K562 (cell line): ENCODE measurements around the gene KIFC3. TPM values are rescaled to one million over a fixed set of nuclear protein-coding genes. Genes with fewer than 3 reads are reported as not detected.

Experiments
- ATAC-seq: fragments of 200-7000 bp; cut with Tn5 transposase; 3 replicates; pipeline ENCODE4 v1.9.1; 2020; ENCODE audit warnings: moderate library complexity
- BruUV-seq: library from RNA; stranded (reverse); fragments of 400-500 nt; replicated peaks from 2 replicates; lab custom pipeline; 2021; lab: Mats Ljungman, UMichigan
- CTCF ChIA-PET: fragments of 300-600 bp; formaldehyde crosslinking; extraction: SDS; loops from one replicate; lab custom pipeline; 2021; ENCODE audit warnings: low intra/inter-chr PET ratio; lab: Yijun Ruan, JAX
- POLR2A ChIA-PET: fragments of 300-600, 350-650 bp; sonication (Branson Sonifier 250); formaldehyde crosslinking; extraction: SDS; loops from one replicate; lab custom pipeline; 2021; ENCODE audit warnings: antibody characterized with exemption, inconsistent platforms; lab: Yijun Ruan, JAX
- DNase-seq, 4 experiments: peaks; one replicate each; pipeline versions ENCODE4 v3.0.0 to v3.0.0-alpha.2; 2011 to 2018; ENCODE audit warnings: low spot score in 3 of 4, mixed read lengths in 3 of 4; ENCODE audit errors: extremely low read depth in 1 of 4
- FAIRE-seq: peaks from 2 replicates; lab custom pipeline; 2011; peaks lifted over from hg19 to GRCh38; lab: Jason Lieb, UNC
- H2AFZ ChIP-seq: 2 replicates; pipeline ENCODE4 v1.6.0; 2011; ENCODE audit warnings: low read depth, low read length, control low read depth, inconsistent platforms
- H3K27ac ChIP-seq: fragments of 200-600 bp; 3 replicates; pipeline ENCODE4 v1.8.0; 2011; ENCODE audit warnings: low read depth, mild to moderate bottlenecking, control low read depth, inconsistent platforms, low read length, moderate library complexity, mixed read lengths; ENCODE audit errors: extremely low read depth
- H3K27me3 ChIP-seq, 2 experiments: fragments of 300-600 bp in 1 of 2; 2 replicates in 1 of 2; 3 replicates in 1 of 2; pipeline versions ENCODE4 v1.6.0 to v1.8.0; 2011; ENCODE audit warnings: inconsistent platforms in 2 of 2, low read length in 2 of 2, mild to moderate bottlenecking in 1 of 2, mixed read lengths in 1 of 2, moderate library complexity in 1 of 2; ENCODE audit not compliant: control insufficient read depth in 2 of 2, insufficient read depth in 2 of 2
- H3K36me3 ChIP-seq: fragments of 300-600 bp; 3 replicates; pipeline ENCODE4 v1.8.0; 2011; ENCODE audit warnings: mild to moderate bottlenecking, low read length, inconsistent platforms; ENCODE audit not compliant: control insufficient read depth, insufficient read depth
- H3K4me1 ChIP-seq, 2 experiments: fragments of 200-600 bp in 1 of 2; replicated peaks in 1 of 2; 2 replicates in 1 of 2; 3 replicates in 1 of 2; pipeline versions ENCODE4 v1.5.1 to v1.8.0; 2011; ENCODE audit warnings: inconsistent platforms in 2 of 2, low read length in 2 of 2, mild to moderate bottlenecking in 1 of 2, mixed read lengths in 1 of 2, moderate library complexity in 1 of 2; ENCODE audit not compliant: control insufficient read depth in 2 of 2, insufficient read depth in 2 of 2
- H3K4me2 ChIP-seq: 2 replicates; pipeline ENCODE4 v1.6.1; 2011; ENCODE audit warnings: low read length, control low read depth, inconsistent platforms, mixed read lengths; ENCODE audit not compliant: insufficient read depth
- H3K4me3 ChIP-seq: fragments of 200-600 bp; sonication (generic), shearing (Covaris generic); 2 replicates; pipeline ENCODE4 v1.5.1; 2016; ENCODE audit warnings: control low read depth, inconsistent platforms
- H3K79me2 ChIP-seq: fragments of 200-600 bp; 3 replicates; pipeline ENCODE4 v1.8.0; 2011; ENCODE audit warnings: low read length, inconsistent platforms; ENCODE audit not compliant: control insufficient read depth, insufficient read depth
- H3K9ac ChIP-seq, 2 experiments: 2 replicates each; pipeline versions ENCODE4 v1.6.0 to v1.6.1; 2011; ENCODE audit warnings: low read depth in 2 of 2, low read length in 2 of 2, control low read depth in 1 of 2, inconsistent platforms in 1 of 2, mild to moderate bottlenecking in 1 of 2, mixed read lengths in 1 of 2; ENCODE audit not compliant: insufficient read depth in 1 of 2
- H3K9me1 ChIP-seq: one replicate; pipeline ENCODE4 v1.6.0; 2011; ENCODE audit warnings: inconsistent platforms, mild to moderate bottlenecking, low read length, moderate library complexity; ENCODE audit not compliant: control insufficient read depth, insufficient read depth
- H3K9me3 ChIP-seq: replicated peaks from 2 replicates; pipeline ENCODE4 v1.5.1; 2011; ENCODE audit warnings: low read depth, low read length, inconsistent platforms; ENCODE audit not compliant: control insufficient read depth, insufficient read depth
- H4K20me1 ChIP-seq: replicated peaks from 2 replicates; pipeline ENCODE4 v1.6.1; 2011; ENCODE audit warnings: low read length, inconsistent platforms, mixed read lengths; ENCODE audit not compliant: control insufficient read depth, insufficient read depth
- KAT7 ChIP-seq: sonication (generic); formaldehyde crosslinking; IDR thresholded peaks from 2 replicates; pipeline ENCODE4 v1.8.0; 2022; ENCODE audit warnings: missing genetic modification reagents, mild to moderate bottlenecking, borderline replicate concordance
- RUNX1 ChIP-seq: sonication (generic); IDR thresholded peaks from 2 replicates; pipeline ENCODE4 v1.6.1; 2016; ENCODE audit warnings: antibody characterized with exemption, low read depth
- SETDB1 ChIP-seq: IDR thresholded peaks from one replicate; pipeline ENCODE4 v1.6.1; 2012; ENCODE audit warnings: low read length, control low read depth, inconsistent platforms
- ZNF324 ChIP-seq: fragments of 250-450 bp; sonication (Bioruptor Pico); IDR thresholded peaks from 2 replicates; pipeline ENCODE4 v1.4.0; 2020; ENCODE audit warnings: mild to moderate bottlenecking
- ZNF583 ChIP-seq: fragments of 250-450 bp; sonication (Bioruptor Pico); IDR thresholded peaks from 2 replicates; pipeline ENCODE4 v1.4.0; 2020
- ZNF668 ChIP-seq: fragments of 250-450 bp; sonication (Bioruptor Pico); IDR thresholded peaks from 2 replicates; pipeline ENCODE4 v1.8.0; 2022; ENCODE audit warnings: mild to moderate bottlenecking, inconsistent platforms
- WGBS: fragments of 100-300 bp; shearing (Covaris generic); methylation state at CpG from one replicate; pipeline ENCODE4 v1.1.6; 2016; ENCODE audit warnings: low coverage, mixed read lengths; ENCODE audit not compliant: insufficient coverage; ENCODE audit errors: missing lambda C conversion rate; 5-methylcytosine and 5-hydroxymethylcytosine counted together
- in situ Hi-C: fragments of 300-500 bp; cut with MboI; formaldehyde crosslinking; loops from 4 replicates; pipeline ENCODE4 v1.15.0; 2018; ENCODE audit warnings: inconsistent platforms, mixed read lengths
- intact Hi-C: fragments of 100-400 bp; cut with micrococcal nuclease; formaldehyde crosslinking; loops from 2 replicates; pipeline ENCODE4 v1.14.2; 2022
- polyA plus RNA-seq, 8 experiments: library from polyadenylated mRNA; depleted of rRNA in 4 of 8; stranded (reverse) in 5 of 8; unstranded in 3 of 8; fragments of >200 nt; fragmentation: Nextera tagmentation in 2 of 8; fragmentation: Illumina TruSeq in 1 of 8; extraction: Ambion mirVana in 2 of 8; extraction: Trizol in 1 of 8; gene quantifications; 2 replicates each; pipeline versions ENCODE4 v1.2.1 to v1.2.3, GENCODE V29; 2011 to 2014; ENCODE audit warnings: inconsistent platforms in 1 of 8, missing spikeins in 1 of 8
- total RNA-seq, 7 experiments: library from RNA; depleted of rRNA in 6 of 7; stranded (reverse); fragments of >200 nt in 6 of 7; fragmentation: Illumina TruSeq in 2 of 7; extraction: Trizol in 2 of 7; gene quantifications; 2 replicates each; pipeline versions ENCODE4 v1.2.1 to v1.2.3, GENCODE V29; 2011 to 2021; ENCODE audit warnings: low replicate concordance in 1 of 7
- TF ChIP-seq, protein P1 (sequence below), 2 experiments: fragments of 450-650 bp in 1 of 2; sonication (generic) in 1 of 2; formaldehyde crosslinking; conservative IDR thresholded peaks; 2 replicates each; pipeline versions ENCODE4 v1.4.0 to v1.8.1; 2020 to 2022; ENCODE audit warnings: mild to moderate bottlenecking in 1 of 2, missing genetic modification reagents in 1 of 2

KIFC3 gene
- total and polyA plus RNA-seq, 9 of the 15 experiments (the other 6 are each of a cell fraction or from before 2014, with no cell fraction given), result 0.23 to 105 (median 26.2) TPM

DNA sequence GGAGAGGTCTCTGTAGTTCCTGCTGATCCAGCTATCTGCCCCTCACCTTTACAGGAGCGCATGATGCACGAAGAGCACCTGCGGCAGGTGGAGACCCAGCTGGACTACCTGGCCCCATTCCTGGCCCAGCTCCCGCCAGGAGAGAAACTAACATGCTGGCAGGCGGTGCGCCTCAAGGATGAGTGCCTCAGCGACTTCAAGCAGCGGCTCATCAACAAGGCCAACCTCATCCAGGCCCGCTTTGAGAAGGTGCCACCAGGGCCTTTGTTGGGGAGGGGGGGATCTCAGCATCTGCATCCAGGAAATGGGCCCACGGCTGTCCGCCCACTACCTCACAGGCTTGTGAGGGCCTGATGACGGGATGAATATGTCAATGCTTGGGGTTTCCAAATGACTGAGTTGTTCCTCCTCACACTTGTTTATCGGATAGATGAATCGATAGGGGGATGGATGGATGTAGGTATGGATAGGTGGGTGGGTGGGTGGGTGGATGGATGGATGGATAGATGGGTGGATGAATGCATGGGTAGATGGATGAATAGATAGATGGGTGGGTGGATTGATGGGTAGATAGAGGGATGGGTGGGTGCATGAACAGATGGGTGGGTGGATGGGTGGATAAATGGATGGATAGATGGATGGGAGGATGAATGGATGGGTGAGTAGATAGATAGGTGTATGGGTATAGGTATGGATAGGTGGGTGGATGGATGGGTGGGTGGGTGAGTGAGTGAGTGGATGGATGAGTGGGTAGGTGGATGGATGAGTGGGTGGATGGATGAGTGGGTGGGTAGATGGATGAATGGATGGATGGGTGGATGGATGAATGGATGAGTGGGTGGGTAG is 73.7 kb downstream of the KIFC3 start:
- Histone ChIP-seq H4K20me1 (no peaks in the 10 kb centered on the region), H3K27me3 (0 out of 5 replicates have a peak, but pooled peaks cover 0 to 5% of the 10 kb centered on the region in 2 experiments), H3K27ac (no peak overlapping the region), H3K4me2 (no peak overlapping the region), H3K36me3 (no peaks in the 10 kb centered on the region), H3K4me3 (no peak overlapping the region), H3K9ac (peak overlapping the region in 1 of 2 experiments; percentile 19; a peak in 2 of 4 replicates), H2AFZ (no peak overlapping the region), H3K9me3 (0 out of 2 replicates have a peak, but pooled peaks cover 3% of the 10 kb centered on the region), H3K79me2 (no peaks in the 10 kb centered on the region)
- no peak for ATAC-seq
- BruUV-seq, result no TSS peak
- ChIA-PET CTCF (no interaction called here), POLR2A (no interaction called here)
- no peak for FAIRE-seq
- in situ Hi-C loops, result no loop called here
- intact Hi-C loops, result no loop called here
- TF ChIP-seq RUNX1, result no peak
- no peak for TF ChIP-seq ZNF324 (CRISPR knock-in tag)
- no peak for TF ChIP-seq KAT7 (CRISPR knock-in tag)
- TF ChIP-seq SETDB1, result no peak
- TF ChIP-seq, protein P1, sequence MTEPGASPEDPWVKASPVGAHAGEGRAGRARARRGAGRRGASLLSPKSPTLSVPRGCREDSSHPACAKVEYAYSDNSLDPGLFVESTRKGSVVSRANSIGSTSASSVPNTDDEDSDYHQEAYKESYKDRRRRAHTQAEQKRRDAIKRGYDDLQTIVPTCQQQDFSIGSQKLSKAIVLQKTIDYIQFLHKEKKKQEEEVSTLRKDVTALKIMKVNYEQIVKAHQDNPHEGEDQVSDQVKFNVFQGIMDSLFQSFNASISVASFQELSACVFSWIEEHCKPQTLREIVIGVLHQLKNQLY (CRISPR knock-in tag; conservative IDR thresholded peaks at IDR 0.05), result no peak
- TF ChIP-seq ZNF583 (CRISPR knock-in tag), result no peak
- no peak for TF ChIP-seq ZNF668 (CRISPR knock-in tag)
- TF ChIP-seq, all 486 proteins: peak for 0
- DNase-seq, result no peak
- WGBS, result 49% methylated on average over 12 of the region's 14 CpGs
- Histone ChIP-seq H3K4me1 (peaks cover 3 to 13% of the 10 kb centered on the region in 2 experiments; a peak in 3 of 5 replicates), H3K9me1 (no peaks in the 10 kb centered on the region)
